Testis (tissue), 3 donors: Measurements from ENCODE around the gene HLA-DQB1. TPM values are rescaled to one million over a fixed set of nuclear protein-coding genes. Genes with fewer than 3 reads are reported as not detected.
A peak's percentile ranks its signal among the peaks of the same experiment; 100 is the strongest.

Experiments used
- DNase-seq: peaks from one replicate; pipeline ENCODE4 v3.0.0-alpha.2; 2019
- H3K27ac ChIP-seq, 2 donors: fragments of 200-600 bp; sonication (generic); one replicate each; pipeline ENCODE4 v1.5.1; 2019
- H3K27me3 ChIP-seq: fragments of 200-600 bp; sonication (generic); one replicate; pipeline ENCODE4 v1.5.1; 2019
- H3K36me3 ChIP-seq: fragments of 200-600 bp; sonication (generic); one replicate; pipeline ENCODE4 v1.5.1; 2017; ENCODE audit warnings: low read depth; ENCODE audit errors: missing control alignments
- H3K4me1 ChIP-seq: fragments of 200-600 bp; sonication (generic); one replicate; pipeline ENCODE4 v1.5.1; 2019
- H3K4me3 ChIP-seq, 2 donors: fragments of 200-600 bp; sonication (generic); one replicate each; pipeline ENCODE4 v1.5.1; 2017 to 2019
- H3K9me3 ChIP-seq: fragments of 200-600 bp; sonication (generic); one replicate; pipeline ENCODE4 v1.5.1; 2017
- CTCF ChIP-seq, 3 experiments: fragments of 450-650 bp in 2 of 3; fragments of 200-600 bp in 1 of 3; sonication (generic) in 1 of 3; IDR thresholded peaks; one replicate each; pipeline ENCODE4 v1.5.1; 2016 to 2019; ENCODE audit warnings: antibody characterized with exemption in 3 of 3, mild to moderate bottlenecking in 2 of 3, moderate library complexity in 1 of 3
- POLR2A ChIP-seq: fragments of 450-650 bp; IDR thresholded peaks from one replicate; pipeline ENCODE4 v1.6.1; 2017; ENCODE audit warnings: antibody characterized with exemption, mild to moderate bottlenecking, moderate library complexity
- WGBS, 2 donors: methylation state at CpG; one replicate each; pipeline ENCODE4 v1.1.5; 2018; 5-methylcytosine and 5-hydroxymethylcytosine counted together
- intact Hi-C: fragments of 100-400 bp; cut with DNase I; formaldehyde crosslinking; loops from one replicate; pipeline ENCODE4 v1.15.1; 2023; ENCODE audit warnings: low total_unique reads
- polyA plus RNA-seq: library from polyadenylated mRNA; stranded (reverse); fragments of 350-450 nt; fragmentation: Illumina TruSeq; extraction: RNeasy Lipid Tissue Mini Kit (QIAGEN cat#74804); gene quantifications from one replicate; pipeline ENCODE4 v1.2.3, GENCODE V29; 2014; ENCODE audit warnings: low read depth, low replicate concordance; ENCODE audit not compliant: insufficient read depth
- total RNA-seq, 2 donors: library from RNA; depleted of rRNA; stranded (reverse); fragments of >200 nt; gene quantifications; one replicate each; pipeline ENCODE4 v1.2.3, GENCODE V29; 2016

Gene HLA-DQB1
- total and polyA plus RNA-seq, 3 donors from 2014 or later, result 0.08 to 7.7 (median 1.7) TPM

- H3K9me3 ChIP-seq, result no peaks in the 10 kb centered on the region
- H3K4me1 ChIP-seq, result no peaks in the 10 kb centered on the region
- no peak overlapping the region for H3K27ac ChIP-seq
- intact Hi-C loops, result no loop called here
- no peak for DNase-seq
- 0% methylated on average over 1 of the region's 1 CpG for WGBS, 2 donors
- no peaks in the 10 kb centered on the region for H3K27me3 ChIP-seq
- no peaks in the 10 kb centered on the region for H3K36me3 ChIP-seq
- no peak for TF ChIP-seq POLR2A
- TF ChIP-seq CTCF (IDR thresholded peaks at IDR 0.05), result no peak
- H3K4me3 ChIP-seq, result no peak overlapping the region
These were observed 51.9 kb downstream of the HLA-DQB1 start for GRCh38 chr6:32614366-32615081.

GRCh38 chr6:32613475-32613874 lies 53.0 kb downstream of the HLA-DQB1 start:
- Histone ChIP-seq H3K36me3 (no peaks in the 10 kb centered on the region), H3K27ac (no peak overlapping the region), H3K9me3 (no peaks in the 10 kb centered on the region), H3K27me3 (no peaks in the 10 kb centered on the region), H3K4me1 (no peaks in the 10 kb centered on the region), H3K4me3 (no peak overlapping the region)
- DNase-seq, result no peak
- intact Hi-C loops, result no loop called here
- TF ChIP-seq CTCF (IDR thresholded peaks at IDR 0.05), result no peak
- no peak for TF ChIP-seq POLR2A
- 5 to 13% methylated on average over 6 of the region's 6 CpGs for WGBS, 2 donors

GRCh38 chr6:32610682-32611296 lies 55.7 kb downstream of the HLA-DQB1 start:
- intact Hi-C loops, result no loop called here
- 18 to 20% methylated on average over 3 of the region's 3 CpGs for WGBS, 2 donors

GRCh38 chr6:32609731-32610640 lies 56.5 kb downstream of the HLA-DQB1 start:
- Histone ChIP-seq H3K36me3 (no peaks in the 10 kb centered on the region), H3K9me3 (no peaks in the 10 kb centered on the region), H3K27ac (peak overlapping the region in 1 of 2 donors; percentile 59), H3K4me3 (no peak overlapping the region), H3K27me3 (no peaks in the 10 kb centered on the region), H3K4me1 (no peaks in the 10 kb centered on the region)
- TF ChIP-seq CTCF (IDR thresholded peaks at IDR 0.05) (no peak), POLR2A (no peak)
- WGBS, 2 donors, result 4 to 15% methylated on average over 8 of the region's 8 CpGs
- intact Hi-C loops, result no loop called here
- DNase-seq, result no peak

More at GRCh38 chr6:32610682-32611296, 55.7 kb downstream of the HLA-DQB1 start:
- no peak for TF ChIP-seq CTCF (IDR thresholded peaks at IDR 0.05)
- TF ChIP-seq POLR2A, result no peak
- H3K4me3 ChIP-seq, result no peak overlapping the region
- H3K4me1 ChIP-seq, result no peaks in the 10 kb centered on the region
- no peak for DNase-seq
- H3K36me3 ChIP-seq, result no peaks in the 10 kb centered on the region
- H3K27me3 ChIP-seq, result no peaks in the 10 kb centered on the region
- no peak overlapping the region for H3K27ac ChIP-seq
- no peaks in the 10 kb centered on the region for H3K9me3 ChIP-seq

Other genes with a start within 250 kb of the HLA-DQB1 start
- gene HLA-DRA, start 226.8 kb downstream of the HLA-DQB1 start, total RNA-seq, result 10 to 100 TPM; 23.4 to 50.2 TPM
- 626 TPM for gene HLA-DRA, start 226.8 kb downstream of the HLA-DQB1 start, polyA plus RNA-seq
- under 1 TPM; 0.39 to 0.56 TPM for gene HLA-DRB5, start 136.4 kb downstream of the HLA-DQB1 start, total RNA-seq
- 43.3 TPM for gene HLA-DRB5, start 136.4 kb downstream of the HLA-DQB1 start, polyA plus RNA-seq
- gene HLA-DRB1, start 76.8 kb downstream of the HLA-DQB1 start, total RNA-seq, result 10 to 100 TPM in 1 of 2 donors, 1 to 10 TPM in 1; 9.5 to 12.0 TPM
- 135 TPM for gene HLA-DRB1, start 76.8 kb downstream of the HLA-DQB1 start, polyA plus RNA-seq
- gene HLA-DQA1, start 29.3 kb downstream of the HLA-DQB1 start, total RNA-seq, result 1 to 10 TPM in 1 of 2 donors, under 1 TPM in 1; 0.94 to 1.6 TPM
- gene HLA-DQA1, start 29.3 kb downstream of the HLA-DQB1 start, polyA plus RNA-seq, result 33.9 TPM
- gene HLA-DQA2, start 74.7 kb upstream of the HLA-DQB1 start, total RNA-seq, result not detected
- 27.3 TPM for gene HLA-DQA2, start 74.7 kb upstream of the HLA-DQB1 start, polyA plus RNA-seq
- gene HLA-DQB2, start 96.9 kb upstream of the HLA-DQB1 start, total RNA-seq, result under 1 TPM; 0.62 to 0.79 TPM
- gene HLA-DQB2, start 96.9 kb upstream of the HLA-DQB1 start, polyA plus RNA-seq, result 6.2 TPM
- 1 to 10 TPM in 1 of 2 donors, under 1 TPM in 1; 0.31 to 1.3 TPM for gene HLA-DOB, start 150.3 kb upstream of the HLA-DQB1 start, total RNA-seq
- 2.3 TPM for gene HLA-DOB, start 150.3 kb upstream of the HLA-DQB1 start, polyA plus RNA-seq
- gene TAP2, start 172.1 kb upstream of the HLA-DQB1 start, total RNA-seq, result 10 to 100 TPM in 1 of 2 donors, 1 to 10 TPM in 1; 6.3 to 10.2 TPM
- gene TAP2, start 172.1 kb upstream of the HLA-DQB1 start, polyA plus RNA-seq, result 9.1 TPM
- 10 to 100 TPM in 1 of 2 donors, 1 to 10 TPM in 1; 4.6 to 11.2 TPM for gene PSMB8, start 177.4 kb upstream of the HLA-DQB1 start, total RNA-seq
- 35.7 TPM for gene PSMB8, start 177.4 kb upstream of the HLA-DQB1 start, polyA plus RNA-seq
- gene TAP1, start 187.0 kb upstream of the HLA-DQB1 start, total RNA-seq, result 10 to 100 TPM; 45.6 to 57.4 TPM
- 58.8 TPM for gene TAP1, start 187.0 kb upstream of the HLA-DQB1 start, polyA plus RNA-seq
- 1 to 10 TPM; 6.2 to 7.9 TPM for gene PSMB9, start 187.5 kb upstream of the HLA-DQB1 start, total RNA-seq
- 29.7 TPM for gene PSMB9, start 187.5 kb upstream of the HLA-DQB1 start, polyA plus RNA-seq